Neural crest cell (in vitro differentiated cells): ENCODE results near the gene GAMT. TPM values are rescaled to one million over a fixed set of nuclear protein-coding genes. Genes with fewer than 3 reads are reported as not detected.

ENCODE experiments used
- DNase-seq: peaks from one replicate; pipeline ENCODE4 v3.0.0; 2021; ENCODE audit warnings: low read depth, mixed read lengths, low spot score
- H3K27ac Mint-ChIP-seq: one replicate; pipeline ENCODE4 v1.8.0; 2021; ENCODE audit warnings: mild to moderate bottlenecking, mixed read lengths; ENCODE audit not compliant: unreplicated experiment
- H3K27me3 Mint-ChIP-seq: 2 replicates; pipeline ENCODE4 v1.8.0; 2021; ENCODE audit warnings: low read depth, mild to moderate bottlenecking, mixed read lengths
- H3K36me3 Mint-ChIP-seq: 2 replicates; pipeline ENCODE4 v1.8.0; 2021; ENCODE audit warnings: low read depth, mild to moderate bottlenecking, mixed read lengths
- H3K4me1 Mint-ChIP-seq: 2 replicates; pipeline ENCODE4 v1.8.0; 2021; ENCODE audit warnings: mixed read lengths
- H3K4me3 Mint-ChIP-seq: one replicate; pipeline ENCODE4 v1.8.0; 2021; ENCODE audit warnings: mild to moderate bottlenecking, mixed read lengths
- H3K9me3 Mint-ChIP-seq: 2 replicates; pipeline ENCODE4 v1.8.0; 2021; ENCODE audit warnings: mixed read lengths
- total RNA-seq: library from RNA; stranded (reverse); gene quantifications from 2 replicates; pipeline ENCODE4 v1.2.1, GENCODE V29; 2021
- TF ChIP-seq, protein P1 (sequence below): fragments of 200-600 bp; sonication (generic); conservative IDR thresholded peaks from 2 replicates; pipeline ENCODE4 v1.5.0; 2021; ENCODE audit warnings: antibody characterized with exemption, mild to moderate bottlenecking

The GAMT gene
- total RNA-seq, 1 donor from 2014 or later: 45.6 TPM

DNA sequence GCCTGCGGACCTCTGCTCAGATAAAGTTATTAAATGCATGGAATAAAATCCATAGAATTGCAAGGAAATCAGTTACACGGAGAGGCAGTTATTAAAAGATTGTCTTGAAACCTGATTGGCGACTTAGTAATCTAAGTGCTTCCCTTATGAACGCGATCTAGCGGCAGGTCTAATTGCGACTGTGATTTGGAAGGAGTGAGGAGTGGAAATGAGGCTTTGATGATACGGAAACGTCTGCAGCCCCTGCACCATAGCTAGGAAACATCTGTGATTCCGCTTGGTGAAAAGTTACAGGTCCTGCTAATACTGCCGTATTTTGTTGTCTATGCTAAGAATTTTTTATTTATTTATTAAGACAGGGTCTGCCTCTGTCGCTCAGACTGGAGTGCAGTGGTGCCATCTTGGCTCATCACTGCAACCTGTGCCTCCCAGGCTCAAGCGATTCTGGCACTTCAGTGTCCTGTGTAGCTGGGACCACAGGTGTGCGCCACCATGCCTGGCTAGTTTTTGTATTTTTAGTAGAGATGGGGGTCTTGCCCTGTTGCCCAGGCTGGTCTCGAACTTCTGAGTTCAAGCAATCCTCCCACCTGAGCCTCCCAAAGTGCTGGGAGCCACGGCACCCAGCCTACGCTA is 16.7 kb downstream of the GAMT start:
- Mint-ChIP-seq H3K27me3 (peaks cover 17% of the 10 kb centered on the region), H3K9me3 (peaks cover 2% of the 10 kb centered on the region), H3K4me3 (peak overlapping the region; percentile 98), H3K27ac (peak overlapping the region; percentile 35), H3K4me1 (peaks cover 22% of the 10 kb centered on the region), H3K36me3 (peaks cover 15% of the 10 kb centered on the region)
- DNase-seq: no peak
- TF ChIP-seq, protein P1, sequence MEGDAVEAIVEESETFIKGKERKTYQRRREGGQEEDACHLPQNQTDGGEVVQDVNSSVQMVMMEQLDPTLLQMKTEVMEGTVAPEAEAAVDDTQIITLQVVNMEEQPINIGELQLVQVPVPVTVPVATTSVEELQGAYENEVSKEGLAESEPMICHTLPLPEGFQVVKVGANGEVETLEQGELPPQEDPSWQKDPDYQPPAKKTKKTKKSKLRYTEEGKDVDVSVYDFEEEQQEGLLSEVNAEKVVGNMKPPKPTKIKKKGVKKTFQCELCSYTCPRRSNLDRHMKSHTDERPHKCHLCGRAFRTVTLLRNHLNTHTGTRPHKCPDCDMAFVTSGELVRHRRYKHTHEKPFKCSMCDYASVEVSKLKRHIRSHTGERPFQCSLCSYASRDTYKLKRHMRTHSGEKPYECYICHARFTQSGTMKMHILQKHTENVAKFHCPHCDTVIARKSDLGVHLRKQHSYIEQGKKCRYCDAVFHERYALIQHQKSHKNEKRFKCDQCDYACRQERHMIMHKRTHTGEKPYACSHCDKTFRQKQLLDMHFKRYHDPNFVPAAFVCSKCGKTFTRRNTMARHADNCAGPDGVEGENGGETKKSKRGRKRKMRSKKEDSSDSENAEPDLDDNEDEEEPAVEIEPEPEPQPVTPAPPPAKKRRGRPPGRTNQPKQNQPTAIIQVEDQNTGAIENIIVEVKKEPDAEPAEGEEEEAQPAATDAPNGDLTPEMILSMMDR: no peak

- Mint-ChIP-seq H3K27ac (no peak overlapping the region), H3K4me3 (peak overlapping the region; percentile 98), H3K27me3 (peaks cover 17% of the 10 kb centered on the region), H3K36me3 (peaks cover 12% of the 10 kb centered on the region), H3K4me1 (peaks cover 22% of the 10 kb centered on the region), H3K9me3 (peaks cover 2% of the 10 kb centered on the region)
- DNase-seq: no peak
- TF ChIP-seq, protein P1: no peak
Measured at GRCh38 chr19:1384085-1384462, 17.3 kb downstream of the GAMT start.

- peaks cover 2% of the 10 kb centered on the region for H3K9me3 Mint-ChIP-seq
Measured at GRCh38 chr19:1383312-1384084, 17.8 kb downstream of the GAMT start, which contains the start of gene NDUFS7. TSS of gene NDUFS7 (plus strand) at chr19:1383907. CDS start at chr19:1383927, 20 bp downstream.

GRCh38 chr19:1383017-1383311 is 18.4 kb downstream of the GAMT start:
- Mint-ChIP-seq H3K36me3 (peaks cover 9% of the 10 kb centered on the region), H3K27ac (no peak overlapping the region), H3K9me3 (peaks cover 2% of the 10 kb centered on the region), H3K4me3 (peak overlapping the region; percentile 98), H3K27me3 (peaks cover 17% of the 10 kb centered on the region), H3K4me1 (peaks cover 22% of the 10 kb centered on the region)
- no peak for DNase-seq
- TF ChIP-seq, protein P1: no peak

More at GRCh38 chr19:1383312-1384084, 17.8 kb downstream of the GAMT start, which contains the start of gene NDUFS7:
- DNase-seq: peak; percentile 98
- TF ChIP-seq, protein P1: peak; percentile 40
- Mint-ChIP-seq H3K27ac (peak within 1 kb of the TSS; percentile 95), H3K27me3 (peaks cover 17% of the 10 kb centered on the region), H3K4me3 (peak within 1 kb of the TSS; percentile 98), H3K4me1 (peaks cover 22% of the 10 kb centered on the region), H3K36me3 (peaks cover 9% of the 10 kb centered on the region)

DNA sequence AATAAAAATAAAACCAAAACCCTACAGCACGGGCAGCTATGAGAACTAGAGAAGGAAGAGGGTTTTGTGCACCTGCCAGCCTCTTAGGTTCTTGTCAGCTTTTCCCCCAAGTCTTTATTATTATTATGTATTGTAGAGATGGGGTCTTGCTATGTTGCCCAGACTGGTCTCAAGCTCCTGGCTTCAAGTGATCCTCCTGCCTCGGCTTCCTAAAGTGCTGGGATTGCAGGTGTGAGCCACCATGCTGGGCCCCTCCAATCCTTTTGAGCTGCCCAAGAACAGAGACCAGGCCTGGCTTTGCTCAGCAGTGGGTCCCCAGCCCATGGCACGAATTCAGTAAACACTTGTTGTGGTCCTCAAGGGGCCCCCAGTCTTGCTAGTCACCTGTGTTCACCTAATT is 19.1 kb downstream of the GAMT start:
- peaks cover 2% of the 10 kb centered on the region for H3K9me3 Mint-ChIP-seq
- H3K27me3 Mint-ChIP-seq: peaks cover 17% of the 10 kb centered on the region
- H3K27ac Mint-ChIP-seq: no peak overlapping the region
- H3K36me3 Mint-ChIP-seq: peaks cover 9% of the 10 kb centered on the region
- no peak for DNase-seq
- H3K4me3 Mint-ChIP-seq: no peak overlapping the region
- TF ChIP-seq, protein P1: no peak
- H3K4me1 Mint-ChIP-seq: peaks cover 22% of the 10 kb centered on the region
